H9 (cell line): ENCODE measurements around the gene TAF4B. TPM values are rescaled to one million over a fixed set of nuclear protein-coding genes. Genes with fewer than 3 reads are reported as not detected.
A peak's percentile ranks its signal among the peaks of the same experiment; 100 is the strongest.

Source experiments
- DNase-seq: peaks from one replicate; pipeline ENCODE4 v3.0.0-alpha.2; 2017
- H2AFZ ChIP-seq: one replicate; pipeline ENCODE4 v1.6.1; 2013; ENCODE audit warnings: mild to moderate bottlenecking, low read length, control low read depth, moderate library complexity
- H2AK5ac ChIP-seq: 2 replicates; pipeline ENCODE4 v1.6.1; 2013; ENCODE audit warnings: low read length, control low read depth, mixed read lengths; ENCODE audit not compliant: insufficient read length
- H2BK120ac ChIP-seq: one replicate; pipeline ENCODE4 v1.6.1; 2013; ENCODE audit warnings: low read depth, mild to moderate bottlenecking, low read length, control low read depth, inconsistent platforms; ENCODE audit not compliant: poor library complexity, severe bottlenecking
- H2BK12ac ChIP-seq: 2 replicates; pipeline ENCODE4 v1.6.1; 2013; ENCODE audit warnings: low read length, control low read depth, mixed read lengths, low read depth; ENCODE audit not compliant: insufficient read length
- H2BK15ac ChIP-seq: 2 replicates; pipeline ENCODE4 v1.6.1; 2013; ENCODE audit warnings: low read depth, low read length, control low read depth
- H2BK20ac ChIP-seq: one replicate; pipeline ENCODE4 v1.6.1; 2013; ENCODE audit warnings: low read depth, mild to moderate bottlenecking, low read length, control low read depth, inconsistent platforms; ENCODE audit not compliant: poor library complexity, severe bottlenecking
- H2BK5ac ChIP-seq: 2 replicates; pipeline ENCODE4 v1.6.1; 2013; ENCODE audit warnings: low read length, control low read depth, mixed read lengths; ENCODE audit not compliant: insufficient read length
- H3K14ac ChIP-seq: 2 replicates; pipeline ENCODE4 v1.6.1; 2013; ENCODE audit warnings: low read length, control low read depth; ENCODE audit not compliant: insufficient read depth
- H3K18ac ChIP-seq: 2 replicates; pipeline ENCODE4 v1.6.1; 2013; ENCODE audit warnings: low read depth, mild to moderate bottlenecking, mixed read lengths, low read length, control low read depth; ENCODE audit not compliant: insufficient read length
- H3K23ac ChIP-seq: 2 replicates; pipeline ENCODE4 v1.6.1; 2013; ENCODE audit warnings: low read length, control low read depth, mixed read lengths, low read depth; ENCODE audit not compliant: insufficient read length
- H3K23me2 ChIP-seq: 2 replicates; pipeline ENCODE4 v1.6.1; 2013; ENCODE audit warnings: low read depth, mild to moderate bottlenecking, mixed read lengths, low read length, control low read depth; ENCODE audit not compliant: insufficient read length, poor library complexity, severe bottlenecking
- H3K27ac ChIP-seq: 2 replicates; pipeline ENCODE4 v1.5.1; 2013; ENCODE audit warnings: low read length, control low read depth, mixed read lengths, low read depth; ENCODE audit not compliant: insufficient read length
- H3K27me3 ChIP-seq: 2 replicates; pipeline ENCODE4 v1.6.1; 2013; ENCODE audit warnings: low read length, control low read depth, inconsistent platforms; ENCODE audit not compliant: insufficient read depth
- H3K4ac ChIP-seq: 2 replicates; pipeline ENCODE4 v1.6.1; 2013; ENCODE audit warnings: low read depth, mild to moderate bottlenecking, control low read depth, inconsistent platforms, low read length, moderate library complexity
- H3K4me1 ChIP-seq: 2 replicates; pipeline ENCODE4 v1.6.1; 2013; ENCODE audit warnings: low read length, control low read depth, inconsistent platforms; ENCODE audit not compliant: insufficient read depth
- H3K4me2 ChIP-seq: 2 replicates; pipeline ENCODE4 v1.6.1; 2013; ENCODE audit warnings: low read length, control low read depth, mixed read lengths; ENCODE audit not compliant: insufficient read length, insufficient read depth
- H3K56ac ChIP-seq: 2 replicates; pipeline ENCODE4 v1.6.1; 2013; ENCODE audit warnings: low read depth, mild to moderate bottlenecking, mixed read lengths, low read length, control low read depth; ENCODE audit not compliant: insufficient read length
- H3K79me1 ChIP-seq: 2 replicates; pipeline ENCODE4 v1.6.1; 2013; ENCODE audit warnings: low read depth, mild to moderate bottlenecking, moderate library complexity, low read length, control low read depth, inconsistent platforms; ENCODE audit not compliant: insufficient read depth, poor library complexity, severe bottlenecking
- H3K79me2 ChIP-seq: 2 replicates; pipeline ENCODE4 v1.6.1; 2013; ENCODE audit warnings: low read length, control low read depth, inconsistent platforms; ENCODE audit not compliant: insufficient read depth
- H3K9ac ChIP-seq: 2 replicates; pipeline ENCODE4 v1.6.1; 2013; ENCODE audit warnings: low read length, control low read depth, mixed read lengths; ENCODE audit not compliant: insufficient read length; ENCODE audit errors: extremely low read depth
- H3K9me3 ChIP-seq: one replicate; pipeline ENCODE4 v1.6.1; 2013; ENCODE audit warnings: low read depth, low read length, inconsistent platforms; ENCODE audit not compliant: control insufficient read depth
- H3T11ph ChIP-seq: one replicate; pipeline ENCODE4 v1.6.1; 2013; ENCODE audit warnings: mild to moderate bottlenecking, low read length, control low read depth, inconsistent platforms
- H4K20me1 ChIP-seq: one replicate; pipeline ENCODE4 v1.6.1; 2013; ENCODE audit not compliant: control insufficient read depth, insufficient read length, insufficient read depth
- H4K5ac ChIP-seq: 2 replicates; pipeline ENCODE4 v1.6.1; 2013; ENCODE audit warnings: low read depth, mild to moderate bottlenecking, mixed read lengths, low read length, control low read depth; ENCODE audit not compliant: insufficient read length
- H4K8ac ChIP-seq: replicated peaks from 2 replicates; pipeline ENCODE4 v1.6.1; 2013; ENCODE audit warnings: low read length, control low read depth, mixed read lengths, low read depth; ENCODE audit not compliant: insufficient read length
- H4K91ac ChIP-seq: 2 replicates; pipeline ENCODE4 v1.6.1; 2013; ENCODE audit warnings: low read depth, mild to moderate bottlenecking, moderate library complexity, mixed read lengths, low read length, control low read depth; ENCODE audit not compliant: insufficient read length
- H3K27ac Mint-ChIP-seq, 3 experiments: 2 replicates in 2 of 3; 3 replicates in 1 of 3; pipeline ENCODE4 v1.8.0; 2020 to 2021; ENCODE audit warnings: mixed read lengths in 3 of 3, mild to moderate bottlenecking in 1 of 3, moderate library complexity in 1 of 3
- H3K27me3 Mint-ChIP-seq: 2 replicates; pipeline ENCODE4 v1.8.0; 2021; ENCODE audit warnings: low read depth, mild to moderate bottlenecking, moderate library complexity, mixed read lengths
- H3K36me3 Mint-ChIP-seq, 3 experiments: 2 replicates in 2 of 3; 3 replicates in 1 of 3; pipeline ENCODE4 v1.8.0; 2020 to 2021; ENCODE audit warnings: low read depth in 3 of 3, mixed read lengths in 3 of 3; ENCODE audit not compliant: insufficient read depth in 1 of 3
- H3K4me1 Mint-ChIP-seq, 2 experiments: 2 replicates each; pipeline ENCODE4 v1.8.0; 2020; ENCODE audit warnings: mixed read lengths in 2 of 2
- H3K4me3 Mint-ChIP-seq, 2 experiments: 2 replicates in 1 of 2; 3 replicates in 1 of 2; pipeline ENCODE4 v1.8.0; 2020 to 2021; ENCODE audit warnings: mild to moderate bottlenecking in 2 of 2, mixed read lengths in 2 of 2, moderate library complexity in 1 of 2
- H3K9me3 Mint-ChIP-seq, 2 experiments: 2 replicates in 1 of 2; 3 replicates in 1 of 2; pipeline ENCODE4 v1.8.0; 2020; ENCODE audit warnings: mild to moderate bottlenecking in 2 of 2, mixed read lengths in 2 of 2, moderate library complexity in 1 of 2
- WGBS: extraction: QIAGEN DNeasy Blood & Tissue Kit; methylation state at CpG from one replicate; pipeline ENCODE4 v1.1.7; 2013; ENCODE audit warnings: missing lambda C conversion rate, low lambda C conversion rate, mixed read lengths; ENCODE audit not compliant: insufficient read length; ENCODE audit errors: extremely low coverage; 5-methylcytosine and 5-hydroxymethylcytosine counted together
- total RNA-seq: library from RNA; stranded (reverse); gene quantifications from 2 replicates; pipeline ENCODE4 v1.2.1, GENCODE V29; 2021
- TF ChIP-seq, protein P1 (sequence below): fragments of 200-600 bp; sonication (generic); conservative IDR thresholded peaks from 3 replicates; pipeline ENCODE4 v1.8.0; 2021; ENCODE audit warnings: antibody characterized with exemption, mild to moderate bottlenecking

TAF4B gene
- total RNA-seq, 1 experiment from 2014 or later: 19.8 TPM

- Histone ChIP-seq H3K79me1 (no peaks in the 10 kb centered on the region), H2AFZ (no peak overlapping the region), H3T11ph (no peak overlapping the region), H2BK12ac (no peak overlapping the region), H3K4ac (no peak overlapping the region), H4K91ac (no peak overlapping the region), H2BK15ac (no peak overlapping the region), H4K8ac (no peak overlapping the region), H3K14ac (no peak overlapping the region), H2AK5ac (no peak overlapping the region), H4K20me1 (no peaks in the 10 kb centered on the region), H3K9ac (no peak overlapping the region), H3K27me3 (no peaks in the 10 kb centered on the region), H3K27ac (no peak overlapping the region), H3K9me3 (no peaks in the 10 kb centered on the region), H3K79me2 (no peaks in the 10 kb centered on the region), H3K4me1 (no peaks in the 10 kb centered on the region), H4K5ac (no peak overlapping the region), H2BK20ac (no peak overlapping the region), H2BK120ac (no peak overlapping the region), H2BK5ac (no peak overlapping the region), H3K23me2 (no peaks in the 10 kb centered on the region), H3K56ac (no peak overlapping the region), H3K4me2 (no peak overlapping the region), H3K23ac (no peak overlapping the region), H3K18ac (no peak overlapping the region)
- TF ChIP-seq, protein P1, sequence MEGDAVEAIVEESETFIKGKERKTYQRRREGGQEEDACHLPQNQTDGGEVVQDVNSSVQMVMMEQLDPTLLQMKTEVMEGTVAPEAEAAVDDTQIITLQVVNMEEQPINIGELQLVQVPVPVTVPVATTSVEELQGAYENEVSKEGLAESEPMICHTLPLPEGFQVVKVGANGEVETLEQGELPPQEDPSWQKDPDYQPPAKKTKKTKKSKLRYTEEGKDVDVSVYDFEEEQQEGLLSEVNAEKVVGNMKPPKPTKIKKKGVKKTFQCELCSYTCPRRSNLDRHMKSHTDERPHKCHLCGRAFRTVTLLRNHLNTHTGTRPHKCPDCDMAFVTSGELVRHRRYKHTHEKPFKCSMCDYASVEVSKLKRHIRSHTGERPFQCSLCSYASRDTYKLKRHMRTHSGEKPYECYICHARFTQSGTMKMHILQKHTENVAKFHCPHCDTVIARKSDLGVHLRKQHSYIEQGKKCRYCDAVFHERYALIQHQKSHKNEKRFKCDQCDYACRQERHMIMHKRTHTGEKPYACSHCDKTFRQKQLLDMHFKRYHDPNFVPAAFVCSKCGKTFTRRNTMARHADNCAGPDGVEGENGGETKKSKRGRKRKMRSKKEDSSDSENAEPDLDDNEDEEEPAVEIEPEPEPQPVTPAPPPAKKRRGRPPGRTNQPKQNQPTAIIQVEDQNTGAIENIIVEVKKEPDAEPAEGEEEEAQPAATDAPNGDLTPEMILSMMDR: no peak
- Mint-ChIP-seq H3K36me3 (peaks cover 1 to 9% (median 7%) of the 10 kb centered on the region in 3 experiments; a peak in 4 of 7 replicates), H3K4me3 (no peak overlapping the region), H3K9me3 (no peaks in the 10 kb centered on the region), H3K4me1 (peaks cover 4 to 9% of the 10 kb centered on the region in 2 experiments), H3K27ac (peak overlapping the region in 1 of 3 experiments; percentile 60; a peak in 1 of 7 replicates), H3K27me3 (no peaks in the 10 kb centered on the region)
- no peak for DNase-seq
- no CpG with 5 or more reads among the region's 1 CpG for WGBS
Measured at GRCh38 chr18:26312199-26312598, 86.0 kb downstream of the TAF4B start.
